Chondrocyte (in vitro differentiated cells): ENCODE results near the gene NFIX. TPM values are rescaled to one million over a fixed set of nuclear protein-coding genes. Genes with fewer than 3 reads are reported as not detected.

ENCODE experiments used
- DNase-seq: peaks from one replicate; pipeline ENCODE4 v3.0.0; 2021; ENCODE audit warnings: mixed read lengths, low spot score
- H3K27ac Mint-ChIP-seq: one replicate; pipeline ENCODE4 v1.8.0; 2021; ENCODE audit warnings: mild to moderate bottlenecking, moderate library complexity, mixed read lengths; ENCODE audit not compliant: unreplicated experiment
- H3K27me3 Mint-ChIP-seq: 2 replicates; pipeline ENCODE4 v1.8.0; 2021; ENCODE audit warnings: low read depth, mixed read lengths
- H3K36me3 Mint-ChIP-seq: 2 replicates; pipeline ENCODE4 v1.8.0; 2021; ENCODE audit warnings: low read depth, mixed read lengths
- H3K4me1 Mint-ChIP-seq: 2 replicates; pipeline ENCODE4 v1.8.0; 2021; ENCODE audit warnings: low read depth, mild to moderate bottlenecking, mixed read lengths
- H3K4me3 Mint-ChIP-seq: one replicate; pipeline ENCODE4 v1.8.0; 2021; ENCODE audit warnings: mild to moderate bottlenecking, moderate library complexity, mixed read lengths; ENCODE audit not compliant: unreplicated experiment
- H3K9me3 Mint-ChIP-seq: 2 replicates; pipeline ENCODE4 v1.8.0; 2021; ENCODE audit warnings: low read depth, mixed read lengths
- CTCF ChIP-seq: fragments of 200-600 bp; sonication (generic); IDR thresholded peaks from 2 replicates; pipeline ENCODE4 v1.5.0; 2021; ENCODE audit warnings: antibody characterized with exemption, mild to moderate bottlenecking, moderate library complexity
- total RNA-seq: library from RNA; stranded (reverse); gene quantifications from 3 replicates; pipeline ENCODE4 v1.2.1, GENCODE V29; 2021

Gene NFIX
- total RNA-seq, 1 donor from 2014 or later, result 98.9 TPM

- H3K4me1 Mint-ChIP-seq, result peaks cover 35% of the 10 kb centered on the region
- TF ChIP-seq CTCF, result no peak
Measured at GRCh38 chr19:13066226-13066625, 71.0 kb downstream of the NFIX start.

DNA sequence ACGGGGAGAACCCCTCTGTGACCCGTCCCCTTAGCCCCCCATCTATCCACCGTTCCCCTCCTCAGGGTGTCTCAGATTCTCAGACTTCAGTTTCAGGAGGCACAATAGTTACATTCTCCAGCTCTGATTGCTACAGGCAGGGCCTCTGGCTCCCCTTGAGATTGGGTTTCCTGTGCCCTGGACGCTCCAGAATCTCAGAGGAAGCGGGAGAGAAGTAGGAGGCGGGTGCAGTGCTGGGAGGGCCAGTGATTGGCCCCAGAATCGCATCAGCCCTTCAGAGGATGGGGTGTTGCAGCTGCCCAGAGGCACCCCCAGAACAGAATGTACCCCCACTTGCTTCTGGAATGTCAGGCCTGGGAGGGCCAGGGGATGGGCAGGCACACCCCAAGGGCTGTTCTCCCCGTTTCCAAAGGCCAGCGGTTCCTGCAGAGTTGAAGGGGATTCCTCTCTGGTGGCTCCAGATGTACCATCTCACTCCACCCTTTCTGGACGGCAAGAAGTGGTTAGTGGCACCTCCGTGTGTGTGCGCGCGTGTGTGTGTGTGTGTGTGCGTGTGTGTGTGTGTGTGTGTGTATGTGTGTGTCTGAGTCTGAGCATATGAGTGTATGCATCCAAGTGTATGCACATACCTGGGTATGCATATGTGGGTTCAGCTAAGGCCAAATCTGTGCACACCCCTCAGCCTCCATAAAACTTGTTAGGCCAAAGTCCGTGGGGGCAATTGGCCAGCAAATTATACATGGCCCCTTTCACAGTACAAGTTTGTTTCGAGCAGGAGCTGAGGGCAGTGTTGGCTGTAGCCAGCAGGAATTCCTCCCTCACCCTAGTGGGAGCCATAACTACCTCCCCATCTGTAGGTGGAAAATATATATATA is 71.9 kb downstream of the NFIX start:
- Mint-ChIP-seq H3K27me3 (peaks cover 1% of the 10 kb centered on the region), H3K4me3 (no peak overlapping the region)

More at GRCh38 chr19:13066226-13066625, 71.0 kb downstream of the NFIX start:
- Mint-ChIP-seq H3K9me3 (no peaks in the 10 kb centered on the region), H3K27ac (no peak overlapping the region), H3K27me3 (peaks cover 1% of the 10 kb centered on the region), H3K36me3 (peaks cover 1% of the 10 kb centered on the region), H3K4me3 (no peak overlapping the region)
- DNase-seq, result no peak

GRCh38 chr19:13068085-13068846 is 73.0 kb downstream of the NFIX start:
- Mint-ChIP-seq H3K27me3 (peaks cover 1% of the 10 kb centered on the region), H3K4me3 (no peak overlapping the region), H3K9me3 (no peaks in the 10 kb centered on the region), H3K4me1 (peaks cover 19% of the 10 kb centered on the region), H3K27ac (no peak overlapping the region), H3K36me3 (peaks cover 4% of the 10 kb centered on the region)
- no peak for DNase-seq
- no peak for TF ChIP-seq CTCF

More for the DNA sequence above, 71.9 kb downstream of the NFIX start:
- Mint-ChIP-seq H3K4me1 (peaks cover 26% of the 10 kb centered on the region), H3K9me3 (no peaks in the 10 kb centered on the region), H3K27ac (no peak overlapping the region), H3K36me3 (peaks cover 1% of the 10 kb centered on the region)
- no peak for DNase-seq
- no peak for TF ChIP-seq CTCF

- Mint-ChIP-seq H3K9me3 (no peaks in the 10 kb centered on the region), H3K36me3 (peaks cover 12% of the 10 kb centered on the region), H3K4me3 (no peak overlapping the region), H3K27me3 (peaks cover 1% of the 10 kb centered on the region), H3K4me1 (peaks cover 10% of the 10 kb centered on the region), H3K27ac (no peak overlapping the region)
- DNase-seq, result no peak
- TF ChIP-seq CTCF, result peak; percentile 8
Measured at GRCh38 chr19:13069415-13070359, 74.4 kb downstream of the NFIX start.
